K562 (cell line): ENCODE results near the gene GALP. TPM values are rescaled to one million over a fixed set of nuclear protein-coding genes. Genes with fewer than 3 reads are reported as not detected.
A peak's percentile ranks its signal among the peaks of the same experiment; 100 is the strongest.

Experiments used
- GATAD2B ChIP-seq: fragments of 450-650 bp; IDR thresholded peaks from 2 replicates; pipeline ENCODE4 v1.6.1; 2017; ENCODE audit warnings: mild to moderate bottlenecking, borderline replicate concordance
- HSF4 ChIP-seq: fragments of 250-450 bp; sonication (Bioruptor Pico); IDR thresholded peaks from 2 replicates; pipeline ENCODE4 v2.1.2; 2022; ENCODE audit warnings: mild to moderate bottlenecking, moderate library complexity, borderline replicate concordance
- NFIX ChIP-seq: fragments of 250-450 bp; sonication (Bioruptor Pico); IDR thresholded peaks from 2 replicates; pipeline ENCODE4 v1.4.0; 2020; ENCODE audit warnings: low read depth, mild to moderate bottlenecking, moderate library complexity
- RBM14 ChIP-seq: fragments of 200-400 bp; formaldehyde crosslinking; IDR thresholded peaks from 2 replicates; pipeline ENCODE4 v1.6.1; 2018; ENCODE audit warnings: low read depth, mild to moderate bottlenecking, low read length, moderate library complexity, borderline replicate concordance; ENCODE audit not compliant: insufficient read depth
- RBM34 ChIP-seq: fragments of 200-400 bp; formaldehyde crosslinking; IDR thresholded peaks from 2 replicates; pipeline ENCODE4 v1.6.1; 2018; ENCODE audit warnings: low read length, borderline replicate concordance; ENCODE audit not compliant: insufficient read depth
- SETDB1 ChIP-seq: IDR thresholded peaks from one replicate; pipeline ENCODE4 v1.6.1; 2012; ENCODE audit warnings: low read length, control low read depth, inconsistent platforms
- STAT6 ChIP-seq: sonication (generic); formaldehyde crosslinking; IDR thresholded peaks from 2 replicates; pipeline ENCODE4 v1.8.1; 2023; ENCODE audit warnings: mild to moderate bottlenecking, missing genetic modification reagents
- VEZF1 ChIP-seq: fragments of 200-800 bp; sonication (Bioruptor generic); IDR thresholded peaks from 2 replicates; pipeline ENCODE4 v1.6.1; 2017; ENCODE audit warnings: missing genetic modification characterization, missing compliant biosample characterization
- ZBTB5 ChIP-seq: fragments of 450-650 bp; IDR thresholded peaks from 2 replicates; pipeline ENCODE4 v1.6.1; 2017; ENCODE audit warnings: antibody characterized with exemption
- ZNF407 ChIP-seq: fragments of 450-650 bp; IDR thresholded peaks from 2 replicates; pipeline ENCODE4 v1.6.1; 2016; ENCODE audit warnings: low read depth
- polyA plus RNA-seq, 8 experiments: library from polyadenylated mRNA; depleted of rRNA in 4 of 8; stranded (reverse) in 5 of 8; unstranded in 3 of 8; fragments of >200 nt; fragmentation: Nextera tagmentation in 2 of 8; fragmentation: Illumina TruSeq in 1 of 8; extraction: Ambion mirVana in 2 of 8; extraction: Trizol in 1 of 8; gene quantifications; 2 replicates each; pipeline versions ENCODE4 v1.2.1 to v1.2.3, GENCODE V29; 2011 to 2014; ENCODE audit warnings: inconsistent platforms in 1 of 8, missing spikeins in 1 of 8
- total RNA-seq, 7 experiments: library from RNA; depleted of rRNA in 6 of 7; stranded (reverse); fragments of >200 nt in 6 of 7; fragmentation: Illumina TruSeq in 2 of 7; extraction: Trizol in 2 of 7; gene quantifications; 2 replicates each; pipeline versions ENCODE4 v1.2.1 to v1.2.3, GENCODE V29; 2011 to 2021; ENCODE audit warnings: low replicate concordance in 1 of 7

Gene GALP
- total and polyA plus RNA-seq, 9 of the 15 experiments (the other 6 are each of a cell fraction or from before 2014, with no cell fraction given): not detected

- no peak for TF ChIP-seq ZNF407
- peak; percentile 86 for TF ChIP-seq VEZF1 (CRISPR knock-in tag)
- no peak for TF ChIP-seq SETDB1
- TF ChIP-seq GATAD2B: no peak
- TF ChIP-seq HSF4 (CRISPR knock-in tag): no peak
- no peak for TF ChIP-seq NFIX (CRISPR knock-in tag)
- no peak for TF ChIP-seq ZBTB5
- no peak for TF ChIP-seq RBM34
- TF ChIP-seq STAT6 (CRISPR knock-in tag): peak; percentile 86; the same call in 1 of the 2 replicates
- TF ChIP-seq RBM14: 0 out of 2 replicates have a peak, but pooled peaks have one; percentile 45
Measured at GRCh38 chr19:56140583-56141416, 35.0 kb upstream of the GALP start, which contains the start of gene ZNF444 (continued).
